ENCODE results near the gene GJB2.

GRCh38 chr13:20181188-20181587 lies 11.6 kb downstream of the GJB2 start:
- no peak for TF ChIP-seq CTCF (conservative IDR thresholded peaks at IDR 0.05)
- TF ChIP-seq EZH2 (IDR thresholded peaks at IDR 0.05; ENCODE audit: low read depth): no peak

All from PC-9 (cell line).